Measurements from ENCODE around the gene ST8SIA6.
"Not testable (repeated sequence)": the region's sequence is repeated elsewhere in the genome, so short reads cannot be mapped to it uniquely, and the experiment has no call there.

ST8SIA6 gene

GRCh38 chr10:17343118-17343517 is 111.3 kb downstream of the ST8SIA6 start:
- no peak for DNase-seq (ENCODE audit: low read depth)

- no peak for DNase-seq (ENCODE audit: low read depth)
Measured at GRCh38 chr10:17340144-17340829, 114.1 kb downstream of the ST8SIA6 start.

GRCh38 chr10:17335065-17335464 is 119.3 kb downstream of the ST8SIA6 start:
- DNase-seq (ENCODE audit: low read depth): peak; percentile 47

DNA sequence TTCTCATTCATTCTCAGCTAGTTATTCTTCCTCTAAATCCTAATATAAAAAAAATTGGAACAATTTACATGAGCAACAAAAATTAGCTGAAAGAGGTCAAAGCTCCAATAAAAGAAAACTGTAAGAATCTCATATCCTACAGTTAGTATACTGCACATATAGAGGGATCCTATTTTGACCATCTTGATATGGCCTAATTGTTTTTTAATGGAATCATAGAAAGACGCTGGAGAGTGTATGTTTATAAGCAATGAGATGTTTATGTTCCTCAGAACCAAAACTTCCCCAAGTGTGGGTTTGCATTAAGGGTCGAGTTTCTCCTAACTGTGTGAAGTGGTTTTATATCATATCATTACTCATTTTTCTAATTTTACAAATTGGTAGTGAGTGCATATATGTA is 123.9 kb downstream of the ST8SIA6 start:
- no peak for DNase-seq (ENCODE audit: low read depth)

DNA sequence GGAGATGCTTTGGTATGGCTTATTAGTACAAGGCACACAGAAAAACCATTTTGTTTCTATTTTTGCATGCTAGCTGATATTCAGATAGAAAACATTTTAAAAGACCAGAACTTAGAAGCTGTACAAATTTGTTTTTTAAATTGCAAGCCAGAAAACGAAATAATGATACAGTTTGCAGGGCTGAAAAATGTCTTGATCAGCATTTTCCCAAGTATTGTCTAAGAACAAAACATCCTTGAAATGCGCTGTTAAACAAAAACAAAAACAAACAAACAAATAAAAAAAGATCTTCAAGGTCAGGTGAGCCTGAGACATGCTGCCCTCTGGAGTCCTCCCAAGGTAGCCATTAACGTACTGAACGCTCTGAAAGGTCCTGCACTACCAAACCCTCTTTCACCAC is 128.0 kb downstream of the ST8SIA6 start:
- DNase-seq (ENCODE audit: low read depth): no peak

GRCh38 chr10:17321957-17322356 is 132.4 kb downstream of the ST8SIA6 start:
- not testable (repeated sequence) for DNase-seq (ENCODE audit: low read depth)

GRCh38 chr10:17316488-17317170 is 137.8 kb downstream of the ST8SIA6 start:
- DNase-seq (ENCODE audit: low read depth): no peak

DNA sequence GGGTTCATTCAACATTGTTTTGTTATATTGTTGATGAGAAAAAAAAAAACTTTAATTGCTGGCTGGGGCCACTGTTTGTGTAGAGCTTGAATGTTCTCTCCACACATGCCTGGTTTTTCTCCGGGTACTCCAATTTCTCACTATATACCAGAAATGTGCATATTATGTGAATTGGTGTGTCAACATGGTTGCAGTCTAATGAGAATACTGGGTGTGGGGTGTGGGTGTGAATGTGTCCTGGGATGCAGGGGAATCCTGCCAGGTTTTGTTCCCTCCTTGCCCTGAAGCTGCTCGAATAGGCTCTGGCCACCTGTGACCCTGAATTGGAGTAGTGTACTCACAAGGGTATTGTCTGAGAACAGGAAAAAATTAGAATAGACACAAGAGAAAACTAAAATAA is 145.0 kb downstream of the ST8SIA6 start:
- no peak for DNase-seq (ENCODE audit: low read depth)

DNA sequence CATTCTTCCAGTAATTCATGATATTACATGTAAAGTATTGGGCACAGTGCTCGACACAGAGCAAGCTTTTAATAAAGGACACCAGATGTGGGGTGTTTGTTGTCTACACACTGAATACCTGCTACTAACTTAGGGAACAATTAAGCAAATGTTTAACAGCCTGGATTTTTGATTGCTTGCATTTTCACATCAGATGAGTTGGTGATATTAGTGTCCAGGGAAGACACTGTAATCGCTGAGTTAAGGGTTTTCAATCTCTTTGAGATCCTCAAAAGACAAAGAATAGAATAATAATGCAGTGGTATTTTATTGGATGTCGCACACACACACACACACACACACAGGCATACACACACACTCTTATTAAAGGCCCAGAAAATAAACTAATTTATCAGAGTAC is 147.3 kb downstream of the ST8SIA6 start:
- no peak for DNase-seq (ENCODE audit: low read depth)

DNA sequence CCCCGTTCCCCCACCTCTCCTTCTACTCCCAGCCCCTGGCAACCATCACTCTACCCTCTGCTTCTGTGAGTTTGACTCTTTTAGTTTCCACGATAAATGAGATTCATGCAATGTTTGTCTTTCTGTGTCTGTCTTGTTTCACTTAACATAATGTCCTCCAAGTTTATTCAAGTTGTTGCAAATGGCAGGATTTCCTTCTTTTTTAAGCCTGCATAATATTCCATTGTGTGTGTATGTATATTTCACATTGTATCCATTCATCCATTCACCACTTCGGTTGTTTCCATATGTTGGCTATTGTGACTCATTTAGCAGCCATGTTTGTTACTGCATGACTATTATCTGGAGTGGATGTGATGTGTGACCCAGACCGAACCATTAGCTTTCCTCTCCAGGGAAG is 162.0 kb downstream of the ST8SIA6 start:
- no peak for DNase-seq (ENCODE audit: low read depth)

DNA sequence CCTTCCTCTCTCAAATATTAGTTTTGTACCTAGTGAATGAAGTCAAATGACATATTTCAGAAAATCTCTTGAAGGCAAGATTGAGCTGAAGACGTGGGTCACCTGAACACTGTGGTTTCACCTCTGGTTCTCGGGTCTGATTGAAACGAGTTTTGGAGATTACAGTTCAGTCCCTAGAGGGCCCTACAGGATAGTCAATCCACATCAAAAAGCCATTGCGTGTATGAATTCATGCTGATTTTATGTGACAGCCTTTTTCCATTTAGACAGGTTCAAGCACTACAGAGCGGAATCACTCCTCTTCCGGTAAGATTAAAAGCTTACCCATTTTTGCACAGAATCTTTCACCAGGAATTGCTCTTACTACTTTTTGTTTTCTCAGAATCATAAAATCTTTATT is 164.2 kb downstream of the ST8SIA6 start:
- DNase-seq (ENCODE audit: low read depth): no peak

GRCh38 chr10:17289763-17290162 is 164.6 kb downstream of the ST8SIA6 start:
- DNase-seq (ENCODE audit: low read depth): no peak

- no peak for DNase-seq (ENCODE audit: low read depth)
Measured at GRCh38 chr10:17286562-17287550, 167.5 kb downstream of the ST8SIA6 start.

GRCh38 chr10:17282311-17282710 is 172.1 kb downstream of the ST8SIA6 start:
- DNase-seq (ENCODE audit: low read depth): no peak

- no peak for DNase-seq (ENCODE audit: low read depth)
Measured at GRCh38 chr10:17278607-17279240, 175.7 kb downstream of the ST8SIA6 start.

GRCh38 chr10:17276756-17277424 is 177.5 kb downstream of the ST8SIA6 start:
- DNase-seq (ENCODE audit: low read depth): no peak

- no peak for DNase-seq (ENCODE audit: low read depth)
Measured at GRCh38 chr10:17273403-17273802, 181.0 kb downstream of the ST8SIA6 start.

DNA sequence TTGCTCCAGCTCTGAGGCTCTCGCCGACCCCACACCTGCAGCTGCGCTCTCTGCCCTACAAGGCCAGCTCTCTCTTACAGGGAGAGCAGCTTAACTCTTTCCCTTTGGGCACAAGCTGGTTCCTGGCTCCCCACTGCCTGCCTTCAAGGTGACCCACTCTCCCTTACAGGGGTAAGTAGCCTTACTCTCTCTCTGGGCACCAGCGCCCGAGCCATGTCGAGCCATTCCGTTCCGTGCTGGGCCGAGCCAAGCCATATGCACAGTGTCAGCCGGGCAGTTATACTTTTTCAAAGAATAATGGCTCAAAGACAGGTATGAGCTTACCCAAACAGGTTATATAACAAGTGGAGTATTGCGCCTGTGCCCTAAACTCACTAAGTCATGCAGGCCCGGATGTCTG is 181.7 kb downstream of the ST8SIA6 start:
- no peak for DNase-seq (ENCODE audit: low read depth)

Data from non-pigmented ciliary epithelial cell (primary cell).